Small intestine (tissue), 7 donors: ENCODE data around the gene GBP6. TPM values are rescaled to one million over a fixed set of nuclear protein-coding genes. Genes with fewer than 3 reads are reported as not detected.
"Not testable (repeated sequence)": the region's sequence is repeated elsewhere in the genome, so short reads cannot be mapped to it uniquely, and the experiment has no call there.

Experiments
- DNase-seq, 2 donors: peaks; one replicate each; pipeline versions ENCODE4 v3.0.0 to v3.0.0-alpha.2; 2013
- FAIRE-seq: peaks from 2 replicates; lab custom pipeline; 2012; peaks lifted over from hg19 to GRCh38; lab: Jason Lieb, UNC
- H3K27ac ChIP-seq, 3 donors: one replicate each; pipeline ENCODE4 v1.5.1; 2013; ENCODE audit warnings: low read length in 2 of 3, mild to moderate bottlenecking in 2 of 3, control low read depth in 1 of 3, inconsistent platforms in 1 of 3, low read depth in 1 of 3, moderate library complexity in 1 of 3
- H3K27me3 ChIP-seq, 3 donors: one replicate each; pipeline ENCODE4 v1.6.1; 2013; ENCODE audit warnings: low read length in 3 of 3, inconsistent platforms in 1 of 3; ENCODE audit not compliant: control insufficient read depth in 3 of 3, insufficient read depth in 3 of 3
- H3K36me3 ChIP-seq, 3 donors: one replicate each; pipeline ENCODE4 v1.6.1; 2013; ENCODE audit warnings: low read length in 3 of 3, inconsistent platforms in 1 of 3, low read depth in 1 of 3, mild to moderate bottlenecking in 1 of 3, moderate library complexity in 1 of 3; ENCODE audit not compliant: control insufficient read depth in 3 of 3, insufficient read depth in 2 of 3
- H3K4me1 ChIP-seq, 3 donors: one replicate each; pipeline ENCODE4 v1.6.1; 2013; ENCODE audit warnings: low read length in 2 of 3, inconsistent platforms in 1 of 3, low read depth in 1 of 3, mild to moderate bottlenecking in 1 of 3, moderate library complexity in 1 of 3; ENCODE audit not compliant: control insufficient read depth in 3 of 3, insufficient read depth in 2 of 3
- H3K4me3 ChIP-seq, 3 donors: one replicate each; pipeline ENCODE4 v1.5.1; 2013; ENCODE audit warnings: low read length in 3 of 3, control low read depth in 1 of 3, inconsistent platforms in 1 of 3, low read depth in 1 of 3, mild to moderate bottlenecking in 1 of 3, moderate library complexity in 1 of 3
- H3K9me3 ChIP-seq, 2 donors: one replicate each; pipeline ENCODE4 v1.6.1; 2013; ENCODE audit warnings: low read depth in 1 of 2, low read length in 1 of 2; ENCODE audit not compliant: control insufficient read depth in 2 of 2, insufficient read depth in 1 of 2
- WGBS, 3 donors: extraction: QIAGEN DNeasy Blood & Tissue Kit; methylation state at CpG; one replicate each; pipeline ENCODE4 v1.1.7; 2013; 5-methylcytosine and 5-hydroxymethylcytosine counted together
- polyA plus RNA-seq, 4 donors: library from polyadenylated mRNA; stranded (reverse) in 3 of 4; unstranded in 1 of 4; fragments of 200-250 nt in 3 of 4; fragments of 120-200 nt in 1 of 4; gene quantifications; one replicate each; pipeline versions ENCODE4 v1.2.1 to v1.2.3, GENCODE V29; 2013
- donor health status: healthy with polysubstance abuse.
- donor health status: control.
- donor health status: control.
- donor health status: Bipolar disorder and iron deficiency.
- donor health status: healthy.

The GBP6 gene
- polyA plus RNA-seq, 4 donors: 0.03 to 0.27 (median 0.09) TPM; not detected in 1

DNA sequence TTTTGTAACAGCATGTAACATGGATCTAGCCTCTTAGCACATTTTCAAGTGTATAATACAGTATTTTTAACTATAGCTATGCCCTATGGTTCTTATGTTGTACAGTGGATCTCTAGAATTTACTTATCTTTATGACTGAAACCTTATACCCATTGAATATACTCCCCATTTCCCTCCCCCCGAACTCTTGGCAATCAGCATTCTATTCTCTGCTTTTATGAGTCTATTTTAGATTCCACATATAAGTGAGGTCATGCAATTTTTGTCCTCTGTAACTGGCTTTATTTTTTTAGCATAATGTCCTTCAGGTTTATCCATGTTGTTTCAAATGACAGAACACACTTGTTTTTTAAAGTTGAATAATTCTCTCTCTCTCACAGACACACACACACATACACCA is 3.1 kb upstream of the GBP6 start:
- 43 to 75% (median 46%) methylated on average over 1 of the region's 1 CpG for WGBS, 3 donors

DNA sequence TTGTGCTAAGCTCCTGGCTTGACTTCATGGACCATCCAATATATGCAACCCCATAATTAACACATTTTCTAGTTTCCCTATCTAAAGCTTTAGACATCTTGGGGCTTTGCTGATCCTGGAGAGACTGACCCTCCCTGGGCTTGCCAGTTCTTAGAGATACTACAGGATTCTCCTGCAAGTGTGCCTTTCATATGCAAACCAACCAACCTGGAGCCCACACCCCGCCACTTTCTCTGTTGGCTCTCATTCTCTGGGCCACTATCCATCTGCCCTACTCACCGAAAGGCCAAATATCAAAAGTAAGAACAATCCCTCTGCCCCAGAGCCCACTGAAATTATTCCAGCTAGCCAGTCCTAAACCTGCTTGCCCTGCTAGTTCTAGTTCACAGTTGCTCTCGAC is 2.2 kb upstream of the GBP6 start:
- H3K4me3 ChIP-seq: no peak overlapping the region
- no peaks in the 10 kb centered on the region for H3K36me3 ChIP-seq
- no peaks in the 10 kb centered on the region for H3K4me1 ChIP-seq
- no peaks in the 10 kb centered on the region for H3K27me3 ChIP-seq
- H3K27ac ChIP-seq: no peak overlapping the region
- no peak for DNase-seq
- H3K9me3 ChIP-seq: no peaks in the 10 kb centered on the region
- no peak for FAIRE-seq
- 86 to 92% (median 91%) methylated on average over 3 of the region's 3 CpGs for WGBS, 3 donors

More for the DNA sequence above, 3.1 kb upstream of the GBP6 start:
- Histone ChIP-seq H3K36me3 (no peaks in the 10 kb centered on the region), H3K4me3 (no peak overlapping the region), H3K4me1 (no peaks in the 10 kb centered on the region), H3K9me3 (no peaks in the 10 kb centered on the region), H3K27ac (no peak overlapping the region), H3K27me3 (no peaks in the 10 kb centered on the region)
- DNase-seq (no peak), FAIRE-seq (no peak)

- FAIRE-seq: no peak
- H3K4me1 ChIP-seq: no peaks in the 10 kb centered on the region
- H3K27me3 ChIP-seq: no peaks in the 10 kb centered on the region
- WGBS, 3 donors: 22 to 33% (median 26%) methylated on average over 1 of the region's 1 CpG
- H3K27ac ChIP-seq: no peak overlapping the region
- no peak overlapping the region for H3K4me3 ChIP-seq
- H3K36me3 ChIP-seq: no peaks in the 10 kb centered on the region
- no peaks in the 10 kb centered on the region for H3K9me3 ChIP-seq
- DNase-seq: peak in 1 of 2 donors; percentile 25
Measured at GRCh38 chr1:89363196-89363595, 663 bp upstream of the GBP6 start.

- no peak for FAIRE-seq
- no peak for DNase-seq
- no peak overlapping the region for H3K27ac ChIP-seq
- WGBS, 3 donors: 84 to 93% (median 87%) methylated on average over 9 of the region's 9 CpGs
- H3K9me3 ChIP-seq: no peaks in the 10 kb centered on the region
- no peaks in the 10 kb centered on the region for H3K36me3 ChIP-seq
- no peaks in the 10 kb centered on the region for H3K4me1 ChIP-seq
- no peak overlapping the region for H3K4me3 ChIP-seq
- H3K27me3 ChIP-seq: no peaks in the 10 kb centered on the region
Measured at GRCh38 chr1:89364954-89365550, 1.2 kb downstream of the GBP6 start.

- WGBS, 3 donors: 30 to 67% (median 50%) methylated on average over 1 of the region's 1 CpG
- H3K36me3 ChIP-seq: no peaks in the 10 kb centered on the region
- no peak overlapping the region for H3K4me3 ChIP-seq
- DNase-seq: no peak
- no peaks in the 10 kb centered on the region for H3K27me3 ChIP-seq
- FAIRE-seq: no peak
- no peaks in the 10 kb centered on the region for H3K4me1 ChIP-seq
- H3K27ac ChIP-seq: no peak overlapping the region
- H3K9me3 ChIP-seq: no peaks in the 10 kb centered on the region
Measured at GRCh38 chr1:89367221-89367620, 3.4 kb downstream of the GBP6 start.

DNA sequence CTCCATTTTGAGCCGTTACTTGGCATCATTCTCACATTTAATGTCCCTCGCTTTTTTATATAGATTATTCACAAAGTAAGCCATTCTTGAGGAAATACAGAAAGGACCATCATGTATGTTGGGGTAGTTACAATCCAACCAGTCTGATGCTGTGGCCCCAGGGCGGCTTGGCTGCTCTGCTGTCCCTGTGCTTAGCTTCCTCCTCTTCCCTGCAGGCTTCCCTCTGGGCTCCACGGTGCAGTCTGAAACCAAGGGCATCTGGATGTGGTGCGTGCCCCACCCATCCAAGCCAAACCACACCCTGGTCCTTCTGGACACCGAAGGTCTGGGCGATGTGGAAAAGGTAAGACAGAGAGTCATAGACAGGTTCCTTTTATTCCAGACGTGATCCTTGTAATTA is 5.5 kb downstream of the GBP6 start:
- Histone ChIP-seq H3K27me3 (no peaks in the 10 kb centered on the region), H3K36me3 (no peaks in the 10 kb centered on the region), H3K4me1 (no peaks in the 10 kb centered on the region), H3K27ac (no peak overlapping the region), H3K4me3 (no peak overlapping the region), H3K9me3 (peaks cover 0 to 4% of the 10 kb centered on the region in 2 donors)
- no peak for DNase-seq
- FAIRE-seq: no peak
- WGBS, 3 donors: 75 to 88% (median 81%) methylated on average over 8 of the region's 8 CpGs

DNA sequence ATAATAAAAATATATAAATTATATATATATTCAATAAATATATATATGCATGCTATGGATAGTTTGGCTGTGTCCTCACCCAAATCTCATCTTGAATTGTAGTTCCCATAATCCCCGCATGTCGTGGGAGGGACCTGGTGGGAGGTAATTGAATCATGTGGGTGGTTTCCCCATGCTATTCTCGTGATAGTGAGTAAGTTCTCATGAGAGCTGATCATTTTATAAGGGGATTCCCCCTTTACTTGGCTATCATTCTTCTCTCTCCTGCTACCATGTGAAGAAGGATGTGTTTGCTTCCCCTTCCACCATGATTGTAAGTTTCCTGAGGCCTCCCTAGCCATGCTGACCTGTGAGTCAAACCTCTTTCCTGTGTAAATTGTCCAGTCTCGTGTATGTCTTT is 10.0 kb downstream of the GBP6 start:
- not testable (repeated sequence) for FAIRE-seq

GRCh38 chr1:89378001-89378400 is 14.1 kb downstream of the GBP6 start:
- peaks cover 0 to 4% of the 10 kb centered on the region in 2 donors for H3K9me3 ChIP-seq

More for the DNA sequence above, 10.0 kb downstream of the GBP6 start:
- H3K9me3 ChIP-seq, H3K36me3 ChIP-seq, H3K4me3 ChIP-seq, H3K27ac ChIP-seq, DNase-seq, H3K27me3 ChIP-seq, H3K4me1 ChIP-seq: not testable (repeated sequence)
- 83 to 87% (median 85%) methylated on average over 4 of the region's 4 CpGs for WGBS, 3 donors

GRCh38 chr1:89381618-89382017 is 17.8 kb downstream of the GBP6 start:
- Histone ChIP-seq H3K4me3 (no peak overlapping the region), H3K27ac (no peak overlapping the region), H3K36me3 (no peaks in the 10 kb centered on the region), H3K9me3 (no peaks in the 10 kb centered on the region), H3K27me3 (no peaks in the 10 kb centered on the region), H3K4me1 (no peaks in the 10 kb centered on the region)
- 90 to 96% (median 92%) methylated on average over 6 of the region's 6 CpGs for WGBS, 3 donors
- no peak for FAIRE-seq
- no peak for DNase-seq

More at GRCh38 chr1:89378001-89378400, 14.1 kb downstream of the GBP6 start:
- no peak for DNase-seq
- Histone ChIP-seq H3K27ac (no peak overlapping the region), H3K36me3 (no peaks in the 10 kb centered on the region), H3K27me3 (no peaks in the 10 kb centered on the region), H3K4me3 (no peak overlapping the region), H3K4me1 (no peaks in the 10 kb centered on the region)
- FAIRE-seq: no peak
